Ramos (cell line): ENCODE measurements around the gene CPA3.

Experiments used
- in situ Hi-C: fragments of 300-500 bp; cut with MboI; formaldehyde crosslinking; loops from one replicate; pipeline ENCODE4 v1.14.3; 2022; ENCODE audit warnings: low sequenced_read_pairs; ENCODE audit not compliant: unreplicated experiment

The CPA3 gene

DNA sequence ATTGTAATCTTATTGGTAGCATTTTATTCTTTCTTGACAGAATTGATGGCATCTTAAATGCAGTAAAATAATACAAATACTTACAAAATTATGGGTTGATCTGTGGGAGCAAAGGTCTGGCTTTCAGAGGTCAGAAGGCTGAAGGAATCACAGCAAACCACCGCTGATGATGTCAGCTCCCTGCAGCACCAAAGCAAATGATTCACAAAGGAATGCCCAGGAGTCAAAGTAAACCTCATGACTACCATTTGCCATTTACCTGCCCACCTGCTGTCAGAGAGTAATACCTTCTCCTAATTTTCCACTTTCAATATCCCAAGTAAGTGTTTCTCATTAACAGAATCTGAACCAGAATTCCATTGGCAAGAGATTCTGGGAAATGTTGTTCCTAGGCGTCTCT lies 46.1 kb downstream of the CPA3 start:
- in situ Hi-C loops = no loop called here

DNA sequence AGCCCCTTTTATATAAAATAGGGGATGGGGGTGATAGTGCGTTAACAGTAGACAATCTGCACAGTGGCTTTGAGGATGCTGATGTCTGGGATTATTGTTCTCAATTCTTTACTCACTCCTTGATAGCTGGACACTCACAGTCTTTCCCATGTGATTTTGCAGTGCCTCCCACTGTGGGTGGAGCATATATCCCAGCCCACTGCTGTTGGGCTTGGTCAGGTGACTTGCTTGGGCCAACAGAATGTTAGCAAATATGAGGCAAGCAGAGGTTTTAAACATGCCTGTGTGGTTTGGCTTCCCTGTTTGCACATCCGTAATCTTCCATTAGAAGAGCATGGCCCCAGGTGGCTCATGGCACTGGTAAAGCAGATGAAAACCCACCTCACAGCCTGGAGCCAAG lies 46.5 kb downstream of the CPA3 start:
- in situ Hi-C loops = no loop called here

DNA sequence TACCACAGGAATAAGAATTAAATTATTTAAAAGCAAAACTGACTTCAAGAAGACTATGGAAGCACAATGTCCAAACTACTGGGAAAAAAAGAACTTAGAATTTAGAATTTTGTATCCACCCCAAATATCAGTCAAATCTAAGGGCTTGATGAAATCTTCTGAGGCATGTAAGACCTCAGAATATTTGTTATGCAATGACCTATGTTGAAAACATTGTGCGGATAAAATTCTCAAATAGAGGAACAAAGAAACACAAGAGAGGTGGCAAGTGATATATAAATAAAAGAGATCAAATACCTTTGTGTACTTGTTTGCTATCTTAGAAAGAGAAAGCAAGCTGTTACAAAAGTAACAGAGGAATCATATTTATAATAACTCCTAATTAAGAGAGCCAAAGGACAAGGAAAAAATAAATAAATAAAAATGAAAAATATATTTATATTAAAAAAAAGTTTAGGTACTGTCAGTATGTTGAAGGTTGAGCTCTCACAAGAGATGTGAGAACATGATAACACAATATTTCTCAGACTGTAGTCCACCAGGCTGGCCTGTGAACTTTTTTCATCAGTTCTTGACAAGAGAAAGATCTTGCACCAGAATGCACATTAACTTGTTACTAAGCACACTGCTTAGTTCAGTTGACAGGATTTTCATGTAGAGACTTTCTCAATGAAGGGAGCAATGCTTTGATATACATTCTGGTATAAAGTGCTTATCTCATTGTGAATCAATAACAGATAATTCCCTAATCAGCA lies 50.0 kb downstream of the CPA3 start:
- in situ Hi-C loops = no loop called here

DNA sequence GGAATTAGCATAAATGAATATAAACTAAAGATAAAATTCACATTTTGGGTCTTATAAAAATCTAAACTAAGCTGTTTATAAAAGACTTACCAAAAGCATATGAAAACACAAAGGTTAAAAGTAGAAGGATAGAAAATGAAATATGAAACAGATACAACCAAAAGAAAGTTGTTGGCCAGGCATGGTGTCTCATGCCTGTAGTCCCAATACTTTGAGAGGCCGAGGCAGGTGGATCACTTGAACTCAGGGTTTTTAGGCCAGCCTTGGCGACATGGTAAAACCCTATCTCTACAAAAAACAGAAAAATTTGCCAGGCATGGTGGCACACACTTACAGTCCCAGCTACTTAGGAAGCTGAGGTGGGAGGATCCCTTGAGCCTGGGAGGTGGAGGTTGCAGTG lies 51.0 kb downstream of the CPA3 start:
- in situ Hi-C loops = no loop called here

DNA sequence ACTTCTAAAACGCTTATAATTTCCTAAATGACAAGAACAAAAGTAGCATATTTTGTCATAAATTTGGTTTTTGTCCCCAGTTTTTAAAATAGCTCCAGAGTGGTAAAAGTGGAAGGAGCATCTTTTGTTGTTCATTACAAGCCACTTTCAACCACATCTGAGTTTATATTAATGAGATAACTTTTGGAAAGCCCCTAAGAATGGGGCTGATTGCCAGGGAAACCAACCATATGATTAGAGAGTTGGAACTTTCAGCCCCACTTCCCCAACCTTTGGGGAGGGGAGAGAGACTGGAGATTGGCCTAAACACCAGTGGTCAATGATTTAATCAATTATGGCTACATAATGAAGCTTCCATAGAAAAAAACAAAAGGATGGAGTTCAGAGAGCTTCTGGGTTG lies 57.4 kb downstream of the CPA3 start:
- in situ Hi-C loops = no loop called here

DNA sequence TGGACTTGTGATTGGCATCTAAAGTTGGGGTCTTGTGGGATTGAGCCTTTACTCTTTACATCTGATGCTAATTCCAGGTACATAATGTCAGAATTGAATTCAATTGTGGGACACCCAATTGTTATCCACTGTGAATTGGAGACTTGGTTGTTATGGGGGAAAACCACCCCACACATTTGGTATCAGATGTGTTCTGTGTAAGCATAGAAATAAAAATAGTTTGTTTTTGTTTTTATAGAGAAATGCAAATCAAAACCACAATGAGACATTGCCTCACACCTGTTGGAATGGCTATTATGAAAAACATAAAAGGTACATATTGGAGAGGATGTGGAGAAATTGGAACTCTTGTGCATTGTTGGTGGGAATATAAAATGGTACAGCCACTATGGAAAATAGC lies 58.5 kb downstream of the CPA3 start:
- in situ Hi-C loops = no loop called here

DNA sequence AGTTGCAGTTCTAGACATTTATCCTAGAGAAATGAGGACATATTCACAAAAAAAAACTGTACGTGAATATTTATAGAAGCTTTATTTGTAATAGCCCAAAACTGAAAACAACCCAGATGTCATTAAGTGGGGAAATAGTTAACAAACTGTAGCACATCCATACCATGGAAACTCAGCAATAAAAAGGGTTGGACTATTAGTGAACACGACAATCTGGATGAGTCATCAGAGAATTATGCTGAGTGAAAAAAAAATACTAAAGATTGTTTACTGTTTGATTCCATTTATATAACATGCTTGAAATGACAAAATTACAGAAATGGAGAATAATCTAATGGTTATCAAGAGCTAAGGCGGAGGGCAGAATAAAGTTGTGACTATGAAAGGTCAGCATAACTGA lies 59.5 kb downstream of the CPA3 start:
- in situ Hi-C loops = no loop called here

DNA sequence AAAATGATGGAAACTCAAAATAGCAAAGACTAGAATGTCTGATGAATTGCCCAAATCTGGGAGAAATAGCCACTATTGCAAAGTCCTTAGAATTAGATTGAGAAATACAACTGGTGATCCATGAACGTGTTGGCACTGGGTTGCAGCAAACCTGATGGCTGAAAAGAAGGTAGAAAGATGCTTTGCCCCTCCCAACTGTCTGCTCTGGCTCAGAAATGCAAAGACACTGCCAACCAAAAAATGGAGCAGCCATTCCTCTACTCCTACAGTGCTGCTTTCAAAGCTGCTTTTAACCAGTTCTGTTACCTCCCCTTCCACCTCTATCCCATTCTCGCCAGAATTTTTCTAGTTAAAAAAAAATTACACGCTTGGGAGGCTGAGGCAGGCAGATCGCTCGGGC lies 60.7 kb downstream of the CPA3 start:
- in situ Hi-C loops = no loop called here

DNA sequence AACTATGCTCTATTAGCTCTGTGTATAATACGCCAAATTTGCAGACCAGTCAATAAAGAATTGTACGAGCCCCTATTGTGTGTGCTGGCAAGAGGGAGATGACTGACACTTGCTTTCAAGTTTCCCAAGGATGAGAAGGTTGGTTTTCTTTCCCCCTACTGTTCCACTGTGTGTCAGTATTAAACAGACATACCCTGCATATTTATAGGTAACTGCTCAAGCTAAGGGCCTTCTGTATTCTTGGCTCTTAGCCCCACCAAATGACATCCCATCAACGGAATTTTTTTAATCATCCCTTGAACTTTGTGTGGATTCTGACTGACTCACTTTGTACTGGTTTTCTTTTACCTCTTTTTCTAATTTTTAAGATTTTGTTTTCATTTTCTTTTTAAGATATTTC lies 65.7 kb downstream of the CPA3 start:
- in situ Hi-C loops = no loop called here

DNA sequence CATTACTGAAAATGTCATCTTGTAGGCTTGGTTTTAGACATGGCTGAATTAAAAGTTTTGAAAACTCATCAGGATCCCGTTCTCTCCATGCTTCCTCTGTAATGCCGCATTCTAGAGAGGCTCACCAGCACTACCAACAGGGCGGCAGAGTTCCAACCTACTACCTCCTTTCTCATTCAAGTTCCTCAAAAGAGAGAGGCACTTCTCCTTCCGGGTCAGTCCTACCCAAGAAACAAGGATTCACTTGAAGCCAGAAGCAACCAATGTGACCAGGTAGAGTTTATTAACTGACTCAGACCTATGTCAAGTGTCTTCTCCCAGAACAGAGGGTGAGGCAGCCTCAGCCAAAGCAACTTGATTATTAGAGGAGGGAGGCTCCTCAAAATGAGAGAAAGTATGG lies 66.5 kb downstream of the CPA3 start:
- in situ Hi-C loops = no loop called here

DNA sequence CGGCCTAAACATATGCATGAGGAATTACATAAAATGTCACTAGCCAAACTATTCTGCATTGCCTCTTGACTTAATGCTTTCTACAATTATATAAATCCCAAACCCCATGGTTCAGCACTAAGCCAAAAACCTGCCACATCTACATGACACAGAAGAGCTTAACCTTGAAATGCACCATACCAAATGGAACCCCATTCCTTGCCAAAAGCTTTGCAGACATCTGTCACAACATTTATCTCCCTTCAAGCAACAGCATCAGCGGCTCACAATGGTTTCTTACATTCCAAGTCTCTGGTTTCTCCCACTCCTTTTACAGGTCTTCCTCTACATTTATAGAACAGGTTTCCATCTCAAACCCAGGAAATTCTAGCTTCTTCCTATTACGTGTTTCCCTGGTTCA lies 67.9 kb downstream of the CPA3 start:
- in situ Hi-C loops = no loop called here

DNA sequence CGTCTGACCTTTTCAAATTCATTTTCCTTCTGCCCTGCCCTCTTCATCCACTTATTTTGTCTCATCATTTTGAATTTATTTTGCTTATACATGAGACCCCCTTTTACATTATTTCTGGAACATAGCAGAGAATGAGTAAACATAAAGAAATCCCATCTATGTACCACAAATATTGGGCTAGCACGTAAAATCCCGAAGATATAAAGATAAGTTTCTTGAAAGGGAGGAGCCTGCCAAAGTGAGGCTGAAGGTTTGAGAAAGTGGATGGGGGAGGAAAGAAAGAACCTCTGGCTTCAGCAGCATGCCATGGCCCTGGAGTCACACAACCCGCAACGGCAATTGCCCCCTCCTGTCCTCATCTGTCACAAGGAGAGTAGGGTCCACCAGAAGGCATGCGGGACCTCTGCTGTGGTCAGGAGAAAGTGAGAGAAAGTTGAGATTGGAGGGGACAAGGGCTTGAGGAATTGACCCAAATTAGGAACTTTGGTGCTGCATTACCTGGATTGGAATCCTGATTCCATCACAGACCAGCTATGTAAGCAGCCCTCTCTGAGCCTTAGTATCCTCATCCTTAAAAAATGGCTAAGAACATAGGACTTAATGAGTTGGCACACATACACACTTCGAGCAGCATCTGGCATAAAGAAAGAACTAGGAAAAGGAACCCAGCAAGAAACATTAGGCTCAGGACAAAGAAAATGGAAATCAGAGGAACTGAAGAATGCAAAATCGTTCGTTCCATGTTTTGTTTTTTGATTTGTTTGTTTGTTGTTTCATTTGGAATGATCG lies 72.6 kb downstream of the CPA3 start:
- in situ Hi-C loops = no loop called here

DNA sequence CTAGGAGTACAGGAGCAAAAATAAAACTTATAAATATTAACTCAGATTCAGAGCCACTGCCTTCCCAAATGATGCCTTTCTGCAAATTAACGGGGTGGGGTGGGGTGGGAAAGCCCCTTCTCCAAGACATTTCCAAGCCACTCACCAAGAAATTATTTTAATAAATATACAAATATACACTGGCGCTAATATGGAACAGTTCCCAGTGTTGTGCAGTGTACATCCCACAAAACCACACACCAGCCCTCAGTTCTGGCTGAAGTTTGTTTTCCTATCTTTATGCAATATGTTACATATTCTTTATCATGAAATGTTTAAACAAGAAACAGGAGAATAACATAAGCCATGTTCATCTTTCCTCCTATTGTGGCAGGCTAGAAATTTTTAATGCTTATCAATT lies 73.2 kb downstream of the CPA3 start:
- in situ Hi-C loops = no loop called here

DNA sequence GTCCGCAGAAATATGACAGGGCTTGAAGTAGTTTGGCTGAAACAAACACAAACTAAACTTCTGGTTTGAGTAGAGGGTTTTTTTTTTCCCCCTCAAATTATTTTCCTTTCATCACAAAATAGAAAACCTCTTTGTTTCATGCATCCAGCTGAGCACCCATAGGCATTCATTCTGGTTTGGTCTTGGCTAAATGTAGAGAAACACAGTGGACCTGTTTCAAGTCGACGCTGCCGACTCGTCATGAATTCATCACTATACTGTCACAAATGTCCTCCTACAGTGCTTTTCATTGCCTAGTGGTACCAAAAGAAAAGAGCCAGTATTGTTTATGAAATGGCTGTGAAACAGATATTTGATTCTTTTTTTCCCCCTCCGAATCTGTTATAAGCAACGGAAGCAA lies 73.8 kb downstream of the CPA3 start:
- in situ Hi-C loops = no loop called here

DNA sequence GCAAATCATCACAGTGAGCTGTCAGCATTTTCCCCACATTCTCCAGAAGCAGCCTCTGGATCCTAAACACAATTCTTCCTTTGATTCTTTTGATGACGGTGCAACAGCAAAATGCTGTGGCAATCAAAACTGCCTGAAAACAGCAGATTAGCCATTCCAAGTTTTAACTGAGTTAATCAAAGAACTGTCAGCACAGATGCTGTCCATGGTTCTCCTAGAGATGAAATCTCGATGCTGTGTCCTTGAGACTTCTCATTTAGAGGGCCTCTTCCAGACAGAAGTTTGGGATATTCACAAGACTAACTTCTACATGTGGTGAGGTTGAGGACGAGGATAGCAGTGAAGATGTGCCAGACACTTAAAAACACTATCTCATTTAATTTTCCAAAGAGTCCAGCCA lies 75.9 kb downstream of the CPA3 start:
- in situ Hi-C loops = no loop called here

DNA sequence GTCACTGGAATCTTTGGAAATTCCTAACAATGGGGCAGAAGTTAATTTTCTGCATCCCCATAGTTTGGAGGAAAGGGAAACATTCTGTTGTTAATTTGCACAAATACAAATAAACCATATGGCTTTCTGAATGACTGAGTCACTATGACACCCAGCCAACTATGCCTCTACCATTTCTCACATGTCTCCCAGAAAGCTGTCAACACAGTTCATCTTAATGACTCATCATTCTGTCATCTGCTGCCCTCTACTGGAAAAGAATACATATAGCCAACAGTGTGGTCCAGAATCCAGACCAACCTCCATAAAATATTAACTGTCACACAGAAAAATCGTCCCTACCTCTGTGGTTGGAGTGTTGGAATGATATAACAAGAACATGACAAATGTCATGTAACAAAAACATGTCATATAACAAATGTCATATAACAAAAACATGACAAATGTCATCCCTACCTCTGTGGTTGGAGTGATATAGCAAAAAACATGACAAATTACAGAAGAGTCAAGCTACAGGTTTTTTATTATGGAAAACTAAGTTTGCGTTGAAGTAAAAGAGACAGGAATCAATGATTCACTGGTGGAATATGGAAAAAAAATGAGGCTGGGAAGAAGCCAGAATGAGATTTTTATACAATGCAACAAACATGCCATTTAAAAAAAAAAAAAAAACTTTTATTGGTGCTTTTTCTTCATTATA lies 78.6 kb downstream of the CPA3 start:
- in situ Hi-C loops = no loop called here

DNA sequence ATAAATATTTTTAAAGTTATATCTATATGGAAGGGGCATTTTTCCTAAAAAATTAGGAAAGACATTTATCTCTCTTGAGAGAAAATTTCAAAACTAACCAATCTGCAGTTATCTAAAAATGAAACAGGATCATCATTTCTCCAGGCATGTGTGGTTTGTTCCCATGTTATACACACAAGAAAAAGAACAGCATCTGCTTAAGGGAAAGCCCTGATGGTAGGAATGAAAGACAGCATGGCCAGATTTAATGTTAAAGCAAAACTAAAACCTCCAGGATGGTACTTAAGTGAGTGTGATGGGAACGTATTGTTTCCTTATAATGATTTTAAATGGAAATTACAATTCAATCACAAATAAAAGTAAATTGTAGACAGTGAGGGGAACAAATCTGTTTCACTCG lies 80.0 kb downstream of the CPA3 start:
- in situ Hi-C loops = loop anchor here (5.0 kb wide), 1 partner anchor 83 kb away; no protein-coding TSS in a partner anchor
